Endometrium (tissue), 2 donors: ENCODE measurements around the gene DOK5.
"Not testable (repeated sequence)": the region's sequence is repeated elsewhere in the genome, so short reads cannot be mapped to it uniquely, and the experiment has no call there.

Experiments used
- FAIRE-seq: peaks from 2 replicates; lab custom pipeline; 2012; peaks lifted over from hg19 to GRCh38; lab: Jason Lieb, UNC
- donor health status: control.
- donor health status: control.

DOK5 gene

GRCh38 chr20:54475334-54476168, at the start of gene DOK5:
Gene DOK5 (plus strand): TSS chr20:54475593. CDS start chr20:54475947, 354 bp downstream.
- no peak for FAIRE-seq

- FAIRE-seq: no peak
Observed at GRCh38 chr20:54429364-54429763, 46.0 kb upstream of the DOK5 start.

- no peak for FAIRE-seq
Observed at GRCh38 chr20:54431156-54431944, 44.0 kb upstream of the DOK5 start.

GRCh38 chr20:54432966-54433365, 42.4 kb upstream of the DOK5 start:
- no peak for FAIRE-seq

- no peak for FAIRE-seq
Observed at GRCh38 chr20:54433636-54434035, 41.8 kb upstream of the DOK5 start.

GRCh38 chr20:54434196-54434595, 41.2 kb upstream of the DOK5 start:
- no peak for FAIRE-seq

- no peak for FAIRE-seq
Observed at GRCh38 chr20:54435015-54435414, 40.4 kb upstream of the DOK5 start.

GRCh38 chr20:54436410-54436809, 39.0 kb upstream of the DOK5 start:
- FAIRE-seq: not testable (repeated sequence)

- no peak for FAIRE-seq
Observed at GRCh38 chr20:54438166-54438565, 37.2 kb upstream of the DOK5 start.

- FAIRE-seq: no peak
Observed at GRCh38 chr20:54450207-54450606, 25.2 kb upstream of the DOK5 start.

- no peak for FAIRE-seq
Observed at GRCh38 chr20:54451171-54451570, 24.2 kb upstream of the DOK5 start.

- FAIRE-seq: no peak
Observed at GRCh38 chr20:54452277-54452676, 23.1 kb upstream of the DOK5 start.

- no peak for FAIRE-seq
Observed at GRCh38 chr20:54454982-54455381, 20.4 kb upstream of the DOK5 start.

GRCh38 chr20:54456423-54456822, 19.0 kb upstream of the DOK5 start:
- FAIRE-seq: no peak

- no peak for FAIRE-seq
Observed at GRCh38 chr20:54456961-54457360, 18.4 kb upstream of the DOK5 start.

GRCh38 chr20:54458219-54458618, 17.2 kb upstream of the DOK5 start:
- no peak for FAIRE-seq

GRCh38 chr20:54459279-54459678, 16.1 kb upstream of the DOK5 start:
- no peak for FAIRE-seq

GRCh38 chr20:54464003-54464402, 11.4 kb upstream of the DOK5 start:
- FAIRE-seq: no peak

- FAIRE-seq: no peak
Observed at GRCh38 chr20:54466127-54466526, 9.3 kb upstream of the DOK5 start.

GRCh38 chr20:54467622-54468021, 7.8 kb upstream of the DOK5 start:
- FAIRE-seq: no peak

GRCh38 chr20:54468082-54468481, 7.3 kb upstream of the DOK5 start:
- FAIRE-seq: no peak

GRCh38 chr20:54469293-54469692, 6.1 kb upstream of the DOK5 start:
- FAIRE-seq: no peak

GRCh38 chr20:54469952-54470351, 5.4 kb upstream of the DOK5 start:
- FAIRE-seq: no peak
